Stimulated activated naive CD8-positive, alpha-beta T cell treated with anti-CD3 and anti-CD28 coated beads, Interleukin-15, amount 100 ng/mL, for 72 hours (primary cell): ENCODE measurements around the gene CAPN15.

ENCODE experiments used
- ATAC-seq: fragments of 150-1000 bp; cut with Tn5 transposase; 2 replicates; pipeline ENCODE4 v1.10.0; 2021; ENCODE audit warnings: mild to moderate bottlenecking, moderate library complexity
- DNase-seq, 2 donors: peaks; one replicate each; pipeline ENCODE4 v3.0.0; 2021 to 2022
- H3K27ac Mint-ChIP-seq, 2 donors: one replicate each; pipeline ENCODE4 v1.8.0; 2022; ENCODE audit warnings: mild to moderate bottlenecking in 2 of 2, mixed read lengths in 2 of 2, moderate library complexity in 2 of 2
- H3K27me3 Mint-ChIP-seq: one replicate; pipeline ENCODE4 v1.8.0; 2022; ENCODE audit warnings: mixed read lengths
- H3K4me1 Mint-ChIP-seq: one replicate; pipeline ENCODE4 v1.8.0; 2022; ENCODE audit warnings: mild to moderate bottlenecking, mixed read lengths
- H3K4me3 Mint-ChIP-seq, 2 donors: one replicate each; pipeline ENCODE4 v1.8.0; 2022; ENCODE audit warnings: mild to moderate bottlenecking in 2 of 2, mixed read lengths in 2 of 2, moderate library complexity in 1 of 2
- H3K9me3 Mint-ChIP-seq, 2 donors: one replicate each; pipeline ENCODE4 v1.8.0; 2022; ENCODE audit warnings: mixed read lengths in 2 of 2

CAPN15 gene

GRCh38 chr16:530111-530817 is 2.8 kb downstream of the CAPN15 start:
- ATAC-seq (no peak), DNase-seq (no peak)
- Mint-ChIP-seq H3K9me3 (no peaks in the 10 kb centered on the region), H3K27ac (peak overlapping the region in 1 of 2 donors; percentile 76), H3K4me3 (peak overlapping the region; percentile 29 to 54), H3K4me1 (peaks cover 43% of the 10 kb centered on the region), H3K27me3 (no peaks in the 10 kb centered on the region)

- peak overlapping the region in 1 of 2 donors; percentile 19 for H3K27ac Mint-ChIP-seq
- no peak for ATAC-seq
- H3K4me3 Mint-ChIP-seq: no peak overlapping the region
- H3K4me1 Mint-ChIP-seq: peaks cover 30% of the 10 kb centered on the region
- H3K9me3 Mint-ChIP-seq: no peaks in the 10 kb centered on the region
- no peak for DNase-seq
- no peaks in the 10 kb centered on the region for H3K27me3 Mint-ChIP-seq
Measured at GRCh38 chr16:531494-532125, 4.1 kb downstream of the CAPN15 start.

DNA sequence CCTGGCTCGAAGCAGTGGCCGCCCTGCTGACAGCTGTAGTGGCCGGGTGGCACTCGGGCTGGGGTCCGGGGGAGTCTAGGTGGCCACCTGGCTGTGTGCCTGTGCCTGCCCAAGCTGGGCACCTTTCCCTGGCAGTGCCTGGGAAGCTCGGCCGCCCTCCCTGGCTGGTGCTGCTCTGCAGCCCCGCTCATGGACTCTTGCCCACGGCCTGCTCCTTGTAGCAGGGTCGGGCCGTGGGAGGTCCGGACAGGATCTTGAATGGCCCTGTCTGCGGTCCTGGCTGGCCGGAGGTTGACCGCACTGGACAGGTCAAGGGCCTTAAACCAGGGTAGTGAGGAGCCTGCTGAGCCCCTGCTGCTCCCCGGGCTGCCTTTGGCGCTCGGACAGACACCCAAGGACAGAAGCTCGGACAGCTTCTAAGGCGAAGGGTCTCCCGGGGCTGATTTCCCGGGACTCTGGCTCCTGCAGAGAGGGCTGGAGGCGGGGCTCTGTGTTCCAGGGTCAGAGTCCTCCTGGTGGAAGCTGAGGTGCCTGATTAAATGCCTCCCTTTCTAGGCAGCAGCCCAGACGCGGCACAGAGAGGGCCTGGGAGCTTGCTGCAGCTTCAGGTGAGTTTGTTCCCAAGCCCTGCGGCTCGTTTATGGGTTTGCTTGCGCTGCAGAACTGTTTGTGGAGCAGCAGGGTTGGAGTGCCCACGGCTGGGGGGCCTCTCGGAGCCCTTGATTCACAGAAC is 6.0 kb downstream of the CAPN15 start:
- no peak for ATAC-seq
- Mint-ChIP-seq H3K27ac (peak overlapping the region in 1 of 2 donors; percentile 48), H3K4me3 (no peak overlapping the region), H3K4me1 (peaks cover 29% of the 10 kb centered on the region), H3K9me3 (no peaks in the 10 kb centered on the region), H3K27me3 (no peaks in the 10 kb centered on the region)
- DNase-seq: no peak

DNA sequence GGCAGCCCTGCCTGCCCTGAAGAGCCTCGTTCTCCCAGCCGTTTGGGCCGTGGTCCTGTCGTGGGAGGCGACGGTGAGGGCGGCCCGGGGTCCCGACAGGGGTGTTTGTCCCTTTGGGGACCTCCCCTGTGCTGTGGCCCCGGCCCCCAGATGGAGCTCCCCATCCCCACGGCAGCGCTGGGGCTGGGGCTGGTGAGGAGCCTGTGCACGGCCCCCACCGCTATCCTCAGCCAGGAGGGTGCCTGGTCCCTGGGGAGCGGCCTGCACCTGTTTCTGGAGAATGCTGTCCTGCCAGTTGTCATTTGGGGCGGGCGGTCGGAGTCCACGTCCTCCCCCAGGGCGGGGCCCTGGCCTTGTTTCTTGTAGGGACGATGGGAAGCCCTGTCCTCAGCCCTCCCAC is 6.6 kb downstream of the CAPN15 start:
- no peaks in the 10 kb centered on the region for H3K27me3 Mint-ChIP-seq
- H3K9me3 Mint-ChIP-seq: no peaks in the 10 kb centered on the region
- DNase-seq (no peak), ATAC-seq (peak; percentile 24)
- peaks cover 23% of the 10 kb centered on the region for H3K4me1 Mint-ChIP-seq
- no peak overlapping the region for H3K4me3 Mint-ChIP-seq
- H3K27ac Mint-ChIP-seq: peak overlapping the region in 1 of 2 donors; percentile 48

DNA sequence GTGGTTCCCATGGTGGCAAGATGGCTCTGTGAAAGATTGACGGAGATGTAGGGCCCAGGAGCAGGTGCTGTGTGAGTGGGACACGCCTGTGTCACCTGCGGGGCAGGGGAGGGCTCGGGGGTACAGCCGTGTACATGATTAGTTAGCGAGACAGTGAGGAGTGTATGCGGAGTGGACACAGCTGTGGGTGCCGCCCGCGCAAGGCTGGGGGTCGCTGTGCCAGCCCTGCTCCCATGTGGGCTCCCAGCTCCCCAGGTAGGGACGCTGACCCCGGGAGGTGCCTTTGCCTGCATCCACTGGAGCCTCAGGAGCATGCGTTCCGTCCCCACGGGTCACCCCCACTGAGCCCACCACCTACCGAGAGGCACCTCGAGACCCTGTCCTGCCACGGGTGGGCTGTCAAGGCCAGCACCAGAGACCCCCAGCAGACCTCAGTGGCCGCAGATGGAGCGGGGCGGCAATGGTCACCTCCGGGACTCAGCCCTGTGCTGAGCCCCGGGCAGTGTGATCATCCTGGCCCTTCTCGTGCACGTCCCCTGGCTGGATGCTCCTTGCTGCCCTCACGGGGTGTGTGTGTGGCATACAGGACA is 7.4 kb downstream of the CAPN15 start:
- no peak overlapping the region for H3K4me3 Mint-ChIP-seq
- ATAC-seq (no peak), DNase-seq (no peak)
- no peaks in the 10 kb centered on the region for H3K27me3 Mint-ChIP-seq
- H3K9me3 Mint-ChIP-seq: no peaks in the 10 kb centered on the region
- H3K4me1 Mint-ChIP-seq: peaks cover 15% of the 10 kb centered on the region
- peak overlapping the region in 1 of 2 donors; percentile 66 for H3K27ac Mint-ChIP-seq

- Mint-ChIP-seq H3K27me3 (no peaks in the 10 kb centered on the region), H3K9me3 (no peaks in the 10 kb centered on the region), H3K4me3 (no peak overlapping the region), H3K27ac (no peak overlapping the region), H3K4me1 (peaks cover 8% of the 10 kb centered on the region)
- DNase-seq: no peak
- ATAC-seq: no peak
Measured at GRCh38 chr16:535446-536405, 8.2 kb downstream of the CAPN15 start.

DNA sequence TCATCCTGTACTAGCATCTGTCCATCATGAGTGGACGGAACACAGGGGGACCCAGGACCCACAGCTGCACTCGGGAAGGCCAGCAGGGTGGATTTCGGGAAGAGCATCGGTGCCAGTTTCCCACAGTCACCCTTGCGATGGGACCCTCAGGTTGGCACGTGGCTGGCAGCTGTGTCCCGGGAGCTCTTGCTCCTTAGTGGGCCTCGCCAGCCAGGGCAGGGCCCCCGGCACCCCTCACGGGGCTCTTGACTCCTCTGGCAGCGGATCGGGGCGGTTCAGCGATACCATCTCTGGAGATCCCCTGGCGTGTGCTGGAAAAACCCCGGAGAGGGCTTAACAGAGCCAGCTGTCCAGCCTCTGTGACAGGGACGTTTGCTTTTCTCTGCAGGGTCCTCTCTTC is 9.2 kb downstream of the CAPN15 start:
- H3K9me3 Mint-ChIP-seq: no peaks in the 10 kb centered on the region
- H3K27me3 Mint-ChIP-seq: no peaks in the 10 kb centered on the region
- DNase-seq (no peak), ATAC-seq (no peak)
- H3K4me3 Mint-ChIP-seq: no peak overlapping the region
- peaks cover 8% of the 10 kb centered on the region for H3K4me1 Mint-ChIP-seq
- H3K27ac Mint-ChIP-seq: no peak overlapping the region

GRCh38 chr16:537415-538335 is 10.2 kb downstream of the CAPN15 start:
- Mint-ChIP-seq H3K27ac (no peak overlapping the region), H3K4me3 (no peak overlapping the region), H3K27me3 (no peaks in the 10 kb centered on the region), H3K9me3 (no peaks in the 10 kb centered on the region), H3K4me1 (peaks cover 8% of the 10 kb centered on the region)
- ATAC-seq (no peak), DNase-seq (no peak)

DNA sequence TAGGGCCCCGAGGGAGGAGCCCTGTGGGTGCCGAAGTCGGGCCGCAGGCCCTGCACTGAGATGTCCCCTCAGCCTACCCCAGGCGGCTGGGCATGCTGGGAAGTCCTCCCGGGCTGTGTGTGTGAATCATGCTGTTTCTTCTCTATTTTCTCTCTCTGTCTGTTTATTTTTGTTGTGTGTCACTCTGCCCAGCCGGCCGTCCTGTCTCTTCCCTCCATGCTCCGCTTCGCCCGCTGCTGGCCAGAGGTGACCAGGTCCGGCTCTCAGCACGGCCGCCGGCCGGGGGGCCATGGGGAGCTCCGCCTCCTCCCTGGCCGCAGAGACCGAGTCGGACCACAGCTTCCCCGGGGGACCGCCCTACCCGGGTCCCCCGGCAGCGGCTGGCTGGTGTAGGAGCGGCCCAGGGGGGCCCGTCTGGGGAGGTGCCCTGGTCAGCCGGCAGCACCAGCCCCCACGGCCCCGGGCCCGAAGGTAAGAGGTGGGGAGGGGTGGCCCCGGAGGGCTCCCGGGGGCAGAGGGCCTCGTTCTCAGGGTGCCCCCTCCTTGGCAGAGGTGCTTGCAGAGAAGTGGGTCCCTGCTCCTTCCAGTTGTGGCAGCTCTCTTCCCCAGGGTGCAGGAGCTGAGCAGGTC is 12.5 kb downstream of the CAPN15 start:
- H3K27me3 Mint-ChIP-seq: no peaks in the 10 kb centered on the region
- H3K27ac Mint-ChIP-seq: no peak overlapping the region
- H3K4me3 Mint-ChIP-seq: no peak overlapping the region
- H3K9me3 Mint-ChIP-seq: no peaks in the 10 kb centered on the region
- ATAC-seq (peak; percentile 55), DNase-seq (no peak)
- peaks cover 4% of the 10 kb centered on the region for H3K4me1 Mint-ChIP-seq

- Mint-ChIP-seq H3K4me1 (peaks cover 4% of the 10 kb centered on the region), H3K27me3 (no peaks in the 10 kb centered on the region), H3K9me3 (no peaks in the 10 kb centered on the region), H3K4me3 (no peak overlapping the region), H3K27ac (peak overlapping the region in 1 of 2 donors; percentile 48)
- ATAC-seq (no peak), DNase-seq (no peak)
Measured at GRCh38 chr16:540645-541340, 13.3 kb downstream of the CAPN15 start.

- peaks cover 7% of the 10 kb centered on the region for H3K4me1 Mint-ChIP-seq
- no peaks in the 10 kb centered on the region for H3K27me3 Mint-ChIP-seq
- DNase-seq: no peak
- no peaks in the 10 kb centered on the region for H3K9me3 Mint-ChIP-seq
- H3K27ac Mint-ChIP-seq: no peak overlapping the region
- no peak for ATAC-seq
- no peak overlapping the region for H3K4me3 Mint-ChIP-seq
Measured at GRCh38 chr16:543301-544164, 16.0 kb downstream of the CAPN15 start.

DNA sequence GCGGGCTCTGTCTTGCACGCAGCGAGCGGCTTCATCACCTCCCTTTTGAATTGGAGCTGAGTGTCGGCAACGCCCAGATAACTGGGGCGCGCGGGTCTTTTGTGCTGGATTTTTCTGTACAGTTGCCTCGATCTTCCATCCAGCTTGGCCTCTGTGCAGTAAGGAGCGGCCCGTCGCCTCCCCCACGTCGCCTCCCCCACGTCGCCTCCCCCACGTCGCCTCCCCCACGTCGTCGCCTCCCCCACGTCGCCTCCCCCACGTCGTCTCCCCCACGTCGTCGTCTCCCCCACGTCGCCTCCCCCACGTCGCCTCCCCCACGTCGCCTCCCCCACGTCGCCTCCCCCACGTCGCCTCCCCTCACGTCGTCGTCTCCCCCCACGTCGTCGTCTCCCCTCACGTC is 17.0 kb downstream of the CAPN15 start:
- no peak for DNase-seq
- Mint-ChIP-seq H3K27ac (no peak overlapping the region), H3K27me3 (no peaks in the 10 kb centered on the region), H3K4me3 (no peak overlapping the region), H3K9me3 (no peaks in the 10 kb centered on the region), H3K4me1 (peaks cover 7% of the 10 kb centered on the region)
- no peak for ATAC-seq
